ENCODE data around the gene RGS6.

DNA sequence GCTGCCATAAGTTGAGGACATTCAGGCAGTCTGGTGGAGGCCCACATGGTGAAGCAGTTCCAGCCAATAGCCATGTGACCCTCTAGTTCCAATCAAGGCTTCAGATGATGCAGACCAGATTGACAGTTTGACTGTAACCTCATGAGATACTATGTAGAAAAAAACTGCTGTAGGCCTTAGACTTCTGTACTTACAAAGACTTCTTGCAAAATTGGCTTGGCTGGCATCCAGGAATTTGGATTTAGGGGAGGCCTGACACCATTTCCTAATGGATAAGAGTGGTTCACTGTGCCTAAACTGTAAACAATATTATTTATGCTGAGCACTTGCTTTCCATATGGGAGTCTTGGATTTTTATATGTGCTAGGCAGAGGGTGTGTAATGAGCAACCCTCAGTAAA, 76.4 kb downstream of the RGS6 start:
- TF ChIP-seq, protein P1, sequence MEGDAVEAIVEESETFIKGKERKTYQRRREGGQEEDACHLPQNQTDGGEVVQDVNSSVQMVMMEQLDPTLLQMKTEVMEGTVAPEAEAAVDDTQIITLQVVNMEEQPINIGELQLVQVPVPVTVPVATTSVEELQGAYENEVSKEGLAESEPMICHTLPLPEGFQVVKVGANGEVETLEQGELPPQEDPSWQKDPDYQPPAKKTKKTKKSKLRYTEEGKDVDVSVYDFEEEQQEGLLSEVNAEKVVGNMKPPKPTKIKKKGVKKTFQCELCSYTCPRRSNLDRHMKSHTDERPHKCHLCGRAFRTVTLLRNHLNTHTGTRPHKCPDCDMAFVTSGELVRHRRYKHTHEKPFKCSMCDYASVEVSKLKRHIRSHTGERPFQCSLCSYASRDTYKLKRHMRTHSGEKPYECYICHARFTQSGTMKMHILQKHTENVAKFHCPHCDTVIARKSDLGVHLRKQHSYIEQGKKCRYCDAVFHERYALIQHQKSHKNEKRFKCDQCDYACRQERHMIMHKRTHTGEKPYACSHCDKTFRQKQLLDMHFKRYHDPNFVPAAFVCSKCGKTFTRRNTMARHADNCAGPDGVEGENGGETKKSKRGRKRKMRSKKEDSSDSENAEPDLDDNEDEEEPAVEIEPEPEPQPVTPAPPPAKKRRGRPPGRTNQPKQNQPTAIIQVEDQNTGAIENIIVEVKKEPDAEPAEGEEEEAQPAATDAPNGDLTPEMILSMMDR (IDR thresholded peaks at IDR 0.05 in 4 of 5, conservative IDR thresholded peaks at IDR 0.05 in 1 of 5): no peak
- no peak for TF ChIP-seq POLR2A (IDR thresholded peaks at IDR 0.05)

Data from gastrocnemius medialis (tissue), 4 donors.